Stimulated activated CD8-positive, alpha-beta memory T cell treated with anti-CD3 and anti-CD28 coated beads, Interleukin-4, amount 100 ng/mL, for 1 hour (primary cell): Measurements from ENCODE around the gene ZBTB33.
A peak's percentile ranks its signal among the peaks of the same experiment; 100 is the strongest.

ENCODE experiments used
- DNase-seq, 2 donors: peaks; one replicate each; pipeline ENCODE4 v3.0.0-alpha.2; 2020; ENCODE audit warnings: low read depth in 2 of 2, low spot score in 1 of 2

Gene ZBTB33, protein sequence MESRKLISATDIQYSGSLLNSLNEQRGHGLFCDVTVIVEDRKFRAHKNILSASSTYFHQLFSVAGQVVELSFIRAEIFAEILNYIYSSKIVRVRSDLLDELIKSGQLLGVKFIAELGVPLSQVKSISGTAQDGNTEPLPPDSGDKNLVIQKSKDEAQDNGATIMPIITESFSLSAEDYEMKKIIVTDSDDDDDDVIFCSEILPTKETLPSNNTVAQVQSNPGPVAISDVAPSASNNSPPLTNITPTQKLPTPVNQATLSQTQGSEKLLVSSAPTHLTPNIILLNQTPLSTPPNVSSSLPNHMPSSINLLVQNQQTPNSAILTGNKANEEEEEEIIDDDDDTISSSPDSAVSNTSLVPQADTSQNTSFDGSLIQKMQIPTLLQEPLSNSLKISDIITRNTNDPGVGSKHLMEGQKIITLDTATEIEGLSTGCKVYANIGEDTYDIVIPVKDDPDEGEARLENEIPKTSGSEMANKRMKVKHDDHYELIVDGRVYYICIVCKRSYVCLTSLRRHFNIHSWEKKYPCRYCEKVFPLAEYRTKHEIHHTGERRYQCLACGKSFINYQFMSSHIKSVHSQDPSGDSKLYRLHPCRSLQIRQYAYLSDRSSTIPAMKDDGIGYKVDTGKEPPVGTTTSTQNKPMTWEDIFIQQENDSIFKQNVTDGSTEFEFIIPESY

GRCh38 chrX:120250522-120251271 lies at the start of gene ZBTB33:
Gene ZBTB33, plus strand, starts transcription at chrX:120250812. Its CDS starts 2,604 bp downstream, at chrX:120253416.
- DNase-seq, result peak; percentile 52 to 64

DNA sequence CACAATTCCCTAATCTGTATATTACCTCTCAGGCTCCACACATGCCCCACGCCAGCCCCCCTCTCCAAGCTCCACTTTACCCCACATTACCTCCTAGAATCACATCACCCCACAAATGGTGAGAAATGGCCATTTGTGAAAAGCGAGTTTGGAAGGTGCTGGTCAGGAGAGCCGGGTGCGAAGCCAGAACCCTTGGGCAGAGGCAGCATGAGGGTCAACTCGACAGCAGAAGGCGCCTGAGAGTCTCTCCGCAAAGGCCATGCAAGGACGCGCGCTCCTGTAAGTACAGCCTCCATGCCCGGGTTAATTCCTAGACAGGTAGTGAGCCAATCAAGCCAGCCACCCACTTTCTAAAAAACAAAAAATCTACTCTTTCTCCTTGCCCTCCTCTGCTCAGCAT lies 49.8 kb upstream of the ZBTB33 start:
- no peak for DNase-seq

- no peak for DNase-seq
Measured at GRCh38 chrX:120205816-120206753, 44.5 kb upstream of the ZBTB33 start.

DNA sequence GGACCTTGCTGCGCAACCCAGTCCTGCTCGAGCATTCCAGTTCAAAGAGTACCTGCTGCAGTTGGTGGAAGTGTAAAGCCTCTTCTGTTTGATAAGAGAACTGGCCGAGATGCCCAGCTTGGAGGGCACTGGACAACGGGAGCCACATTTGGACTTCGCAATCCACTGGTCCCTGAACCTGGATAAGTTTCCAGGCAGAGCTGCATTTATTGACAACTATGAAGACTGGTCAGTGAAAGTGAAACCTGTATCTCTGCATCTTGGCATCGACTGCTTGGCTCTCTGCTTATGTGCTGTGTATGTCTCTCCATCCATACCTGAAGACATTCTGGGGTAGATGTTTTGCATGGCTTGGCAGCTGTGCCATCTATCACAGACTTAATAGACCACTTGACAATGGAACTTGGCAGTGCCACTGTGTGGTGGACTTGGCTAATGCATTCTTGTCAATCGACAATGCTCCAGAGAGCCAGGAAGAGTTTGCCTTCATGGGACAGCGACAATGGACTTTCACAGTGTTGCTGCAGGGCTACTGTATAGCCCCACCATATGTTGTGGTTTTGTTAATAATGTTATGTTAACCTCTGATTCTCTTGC lies 43.5 kb upstream of the ZBTB33 start:
- no peak for DNase-seq

- peak in 1 of 2 donors; percentile 25 for DNase-seq
Measured at GRCh38 chrX:120213438-120214265, 37.0 kb upstream of the ZBTB33 start.

- DNase-seq, result no peak
Measured at GRCh38 chrX:120223374-120223773, 27.2 kb upstream of the ZBTB33 start.

- DNase-seq, result no peak
Measured at GRCh38 chrX:120224388-120224787, 26.2 kb upstream of the ZBTB33 start.

GRCh38 chrX:120228187-120228908 lies 22.3 kb upstream of the ZBTB33 start:
- DNase-seq, result no peak

GRCh38 chrX:120235284-120235683 lies 15.3 kb upstream of the ZBTB33 start:
- DNase-seq, result no peak

DNA sequence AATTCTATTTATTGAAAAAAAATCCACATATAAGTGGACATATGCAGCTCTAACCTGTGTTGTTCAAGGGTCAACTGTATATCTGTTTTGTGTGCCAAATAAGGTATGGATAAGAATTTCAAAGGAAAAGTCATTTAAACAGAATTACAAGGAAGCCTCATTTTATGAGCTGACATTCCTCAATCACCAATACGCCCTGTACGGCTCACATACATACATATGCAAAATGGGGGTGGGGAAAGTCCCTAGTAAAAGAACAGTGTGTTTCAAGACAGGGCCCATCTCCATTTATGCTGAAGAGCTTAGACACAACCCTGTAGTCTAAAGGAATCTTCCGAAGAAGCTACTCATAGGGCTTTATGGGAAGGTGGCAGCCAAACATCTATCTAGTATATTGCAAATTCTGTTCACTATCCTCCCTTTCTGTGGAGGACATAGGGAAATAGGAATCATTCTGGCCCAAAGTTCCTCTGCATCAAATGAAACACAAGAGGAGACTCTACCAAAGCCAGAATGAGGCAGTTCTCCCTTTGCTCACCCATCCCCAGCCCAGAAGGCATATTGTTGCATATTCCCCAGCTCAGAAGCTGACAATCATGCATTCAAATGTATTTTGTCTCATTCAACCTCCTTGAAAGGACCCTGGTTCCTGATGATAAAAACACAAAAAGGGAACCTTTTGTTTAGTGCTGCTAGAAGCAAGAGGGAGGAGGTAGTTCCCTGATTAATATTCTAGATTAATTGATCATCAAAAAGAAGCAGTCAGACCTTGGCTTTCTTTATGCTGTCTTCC lies 13.7 kb upstream of the ZBTB33 start:
- DNase-seq, result no peak

GRCh38 chrX:120238933-120239332 lies 11.7 kb upstream of the ZBTB33 start:
- DNase-seq, result no peak

DNA sequence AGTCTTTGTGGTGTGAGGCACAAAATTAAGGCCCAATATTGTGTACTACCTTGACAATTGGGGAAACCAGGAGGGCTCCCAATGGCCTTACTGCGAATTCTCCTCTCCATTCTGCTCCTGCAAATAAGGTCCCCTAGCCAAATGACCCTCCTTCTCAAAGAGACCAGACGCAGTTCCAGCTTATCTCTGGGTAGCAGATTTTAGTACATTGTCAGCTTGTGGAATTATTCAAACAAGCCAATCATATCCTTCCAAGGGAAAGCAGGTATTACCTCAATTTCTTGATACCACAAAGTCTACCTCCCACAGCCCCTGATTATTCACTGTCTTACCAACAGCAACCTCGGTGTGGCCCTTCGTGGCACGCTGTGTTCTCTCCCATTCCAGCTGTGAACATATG lies 7.8 kb upstream of the ZBTB33 start:
- no peak for DNase-seq

- DNase-seq, result no peak
Measured at GRCh38 chrX:120244395-120244734, 6.2 kb upstream of the ZBTB33 start.

DNA sequence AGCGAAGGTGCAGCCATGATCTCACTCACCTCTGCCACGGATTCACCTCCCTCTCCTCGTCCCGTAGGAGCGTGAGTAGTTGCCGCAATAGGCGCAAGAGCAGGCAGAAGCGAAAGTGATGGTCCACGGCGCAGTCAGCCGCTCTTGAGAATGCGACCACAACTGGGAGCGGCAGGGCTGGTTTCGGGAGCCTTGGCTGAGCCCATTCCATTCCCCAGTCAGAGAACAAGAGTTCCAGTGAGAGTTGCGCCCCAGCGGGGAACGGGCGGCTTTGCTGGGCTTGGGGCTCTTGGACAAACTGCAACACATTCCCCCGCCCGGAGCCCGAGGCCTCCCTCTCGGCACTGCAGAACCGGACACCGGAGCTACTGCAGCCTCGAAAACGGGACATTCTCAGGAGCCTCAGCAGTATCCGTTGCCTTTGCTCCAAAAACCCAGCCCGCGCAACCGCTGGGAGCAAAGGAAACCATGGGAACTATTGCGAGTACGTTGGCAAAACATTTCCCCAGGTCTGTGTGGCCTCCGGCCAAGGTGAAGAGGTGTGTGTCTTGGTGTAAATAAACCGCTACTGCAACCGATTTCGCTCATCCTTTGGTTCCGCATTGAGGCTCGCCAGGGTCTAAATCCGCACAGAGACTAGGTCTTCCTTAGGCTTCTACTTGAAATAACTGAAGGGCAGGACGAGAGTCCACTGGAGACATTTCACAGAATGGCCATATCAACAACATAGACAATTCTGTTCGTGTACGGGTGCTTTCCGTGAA lies 5.7 kb upstream of the ZBTB33 start:
- DNase-seq, result peak; percentile 8 to 15

- peak in 1 of 2 donors; percentile 1 for DNase-seq
Measured at GRCh38 chrX:120251471-120252011, 929 bp downstream of the ZBTB33 start.

- no peak for DNase-seq
Measured at GRCh38 chrX:120253784-120254183, 3.2 kb downstream of the ZBTB33 start.

GRCh38 chrX:120260369-120260768 lies 9.8 kb downstream of the ZBTB33 start:
- no peak for DNase-seq
